Prostate gland (tissue), 2 donors: Measurements from ENCODE around the gene TLR10. TPM values are rescaled to one million over a fixed set of nuclear protein-coding genes. Genes with fewer than 3 reads are reported as not detected.

ENCODE experiments used
- DNase-seq: peaks from one replicate; pipeline ENCODE4 v3.0.0-alpha.2; 2019; ENCODE audit warnings: low spot score
- H3K27ac ChIP-seq, 2 donors: fragments of 200-600 bp; sonication (generic); 2 replicates each; pipeline ENCODE4 v1.5.1; 2017 to 2019
- H3K27me3 ChIP-seq: fragments of 200-600 bp; sonication (generic); replicated peaks from 2 replicates; pipeline ENCODE4 v1.5.1; 2019; ENCODE audit not compliant: insufficient read depth
- H3K36me3 ChIP-seq, 2 donors: fragments of 200-600 bp; sonication (generic); 1 replicate in 1 of 2; 2 replicates in 1 of 2; pipeline versions ENCODE4 v1.5.1 to v1.8.1; 2017 to 2019
- H3K4me1 ChIP-seq: fragments of 200-600 bp; sonication (generic); replicated peaks from 2 replicates; pipeline ENCODE4 v1.5.1; 2019
- H3K4me3 ChIP-seq, 2 donors: fragments of 200-600 bp; sonication (generic); 2 replicates each; pipeline ENCODE4 v1.5.1; 2017 to 2019
- H3K9me3 ChIP-seq: fragments of 200-600 bp; sonication (generic); 2 replicates; pipeline ENCODE4 v1.5.1; 2017
- CTCF ChIP-seq, 4 experiments: fragments of 200-600 bp in 2 of 4; fragments of 450-650 bp in 2 of 4; sonication (generic) in 2 of 4; IDR thresholded peaks; 1 replicate in 3 of 4; 2 replicates in 1 of 4; pipeline ENCODE4 v1.5.1; 2016 to 2019; ENCODE audit warnings: antibody characterized with exemption in 4 of 4, mild to moderate bottlenecking in 2 of 4, moderate library complexity in 2 of 4
- POLR2A ChIP-seq: fragments of 450-650 bp; IDR thresholded peaks from one replicate; pipeline ENCODE4 v1.6.1; 2016; ENCODE audit warnings: antibody characterized with exemption, mild to moderate bottlenecking
- POLR2AphosphoS5 ChIP-seq: sonication (generic); formaldehyde crosslinking; IDR thresholded peaks from one replicate; pipeline ENCODE4 v1.6.1; 2017; ENCODE audit warnings: antibody characterized with exemption
- WGBS: methylation state at CpG from one replicate; pipeline ENCODE4 v1.1.5; 2018; 5-methylcytosine and 5-hydroxymethylcytosine counted together
- intact Hi-C: fragments of 100-400 bp; cut with DNase I; formaldehyde crosslinking; loops from one replicate; pipeline ENCODE4 v1.14.2; 2022
- total RNA-seq, 2 donors: library from RNA; depleted of rRNA; stranded (reverse); fragments of >200 nt; gene quantifications; one replicate each; pipeline ENCODE4 v1.1.0, GENCODE V29; 2016

Gene TLR10
- total RNA-seq, 2 donors from 2014 or later = 0.14 to 0.68 TPM

GRCh38 chr4:38749336-38749735 is 33.5 kb downstream of the TLR10 start:
- no peak overlapping the region for H3K27ac ChIP-seq

GRCh38 chr4:38747629-38748028 is 35.2 kb downstream of the TLR10 start:
- H3K27me3 ChIP-seq = no peaks in the 10 kb centered on the region
- H3K4me1 ChIP-seq = no peaks in the 10 kb centered on the region
- TF ChIP-seq POLR2AphosphoS5 = no peak
- no peak for TF ChIP-seq CTCF (IDR thresholded peaks at IDR 0.05)
- no peak for TF ChIP-seq POLR2A
- intact Hi-C loops = no loop called here
- no peaks in the 10 kb centered on the region for H3K36me3 ChIP-seq
- no peaks in the 10 kb centered on the region for H3K9me3 ChIP-seq
- no peak overlapping the region for H3K27ac ChIP-seq
- no peak for DNase-seq
- no peak overlapping the region for H3K4me3 ChIP-seq

More at GRCh38 chr4:38749336-38749735, 33.5 kb downstream of the TLR10 start:
- no peak overlapping the region for H3K4me3 ChIP-seq
- H3K9me3 ChIP-seq = no peaks in the 10 kb centered on the region
- 77% methylated on average over 4 of the region's 4 CpGs for WGBS
- intact Hi-C loops = no loop called here
- no peaks in the 10 kb centered on the region for H3K27me3 ChIP-seq
- H3K36me3 ChIP-seq = no peaks in the 10 kb centered on the region
- H3K4me1 ChIP-seq = no peaks in the 10 kb centered on the region
- no peak for TF ChIP-seq POLR2AphosphoS5
- DNase-seq = no peak

- no peak overlapping the region for H3K4me3 ChIP-seq
- 97% methylated on average over 5 of the region's 5 CpGs for WGBS
- no peak for TF ChIP-seq POLR2AphosphoS5
- no peak for TF ChIP-seq POLR2A
- TF ChIP-seq CTCF (IDR thresholded peaks at IDR 0.05) = no peak
- H3K27ac ChIP-seq = no peak overlapping the region
- no peak for DNase-seq
- intact Hi-C loops = no loop called here
- H3K4me1 ChIP-seq = no peaks in the 10 kb centered on the region
- no peaks in the 10 kb centered on the region for H3K36me3 ChIP-seq
- H3K9me3 ChIP-seq = no peaks in the 10 kb centered on the region
- H3K27me3 ChIP-seq = no peaks in the 10 kb centered on the region
These were observed 36.9 kb downstream of the TLR10 start for GRCh38 chr4:38745881-38746280.

- Histone ChIP-seq H3K4me1 (no peaks in the 10 kb centered on the region), H3K9me3 (no peaks in the 10 kb centered on the region), H3K4me3 (no peak overlapping the region), H3K27me3 (no peaks in the 10 kb centered on the region), H3K36me3 (no peaks in the 10 kb centered on the region), H3K27ac (no peak overlapping the region)
- intact Hi-C loops = no loop called here
- WGBS = 83% methylated on average over 1 of the region's 1 CpG
- no peak for TF ChIP-seq POLR2A
- TF ChIP-seq CTCF (IDR thresholded peaks at IDR 0.05) = no peak
- DNase-seq = no peak
These were observed 38.9 kb downstream of the TLR10 start for GRCh38 chr4:38743866-38744265.

- intact Hi-C loops = no loop called here
- Histone ChIP-seq H3K27ac (no peak overlapping the region), H3K4me1 (no peaks in the 10 kb centered on the region), H3K36me3 (no peaks in the 10 kb centered on the region), H3K9me3 (no peaks in the 10 kb centered on the region), H3K27me3 (no peaks in the 10 kb centered on the region), H3K4me3 (no peak overlapping the region)
- TF ChIP-seq CTCF (IDR thresholded peaks at IDR 0.05) (no peak), POLR2AphosphoS5 (no peak), POLR2A (no peak)
- WGBS = 97% methylated on average over 2 of the region's 2 CpGs
- DNase-seq = no peak
These were observed 42.5 kb downstream of the TLR10 start for GRCh38 chr4:38740303-38740702.
